Measurements from ENCODE around the gene NRXN3. TPM values are rescaled to one million over a fixed set of nuclear protein-coding genes. Genes with fewer than 3 reads are reported as not detected.

NRXN3 gene
- total and polyA plus RNA-seq, 2 experiments from 2014 or later, result 5.7 to 7.1 TPM

- Histone ChIP-seq H3K36me3 (replicated peaks; ENCODE audit: insufficient read depth, low read depth) (no peaks in the 10 kb centered on the region), H3K9me2 (replicated peaks; ENCODE audit: insufficient read depth) (no peaks in the 10 kb centered on the region), H3K4me2 (no peak overlapping the region), H3K27ac (no peak overlapping the region), H3K79me2 (no peaks in the 10 kb centered on the region), H4K20me1 (ENCODE audit: insufficient read depth, poor library complexity, severe bottlenecking) (no peaks in the 10 kb centered on the region), H3K4me3 (no peak overlapping the region), H3K9me3 (ENCODE audit: low read depth) (no peaks in the 10 kb centered on the region), H3K27me3 (no peaks in the 10 kb centered on the region), H3K4me1 (ENCODE audit: insufficient read depth) (no peaks in the 10 kb centered on the region), H2AFZ (no peak overlapping the region)
- peak; percentile 7 for DNase-seq (ENCODE audit: low spot score)
- TF ChIP-seq CTCF (IDR thresholded peaks at IDR 0.05; ENCODE audit: poor library complexity), result no peak
- no peak for TF ChIP-seq EZH2phosphoT487 (IDR thresholded peaks at IDR 0.05; ENCODE audit: low read depth, severe bottlenecking, unreplicated experiment)
- no peak for TF ChIP-seq EZH2 (IDR thresholded peaks at IDR 0.05; ENCODE audit: borderline replicate concordance)
- 77% methylated on average over 7 of the region's 7 CpGs for WGBS (ENCODE audit: low lambda C conversion rate, missing lambda C conversion rate)
These were observed 867.4 kb downstream of the NRXN3 start for GRCh38 chr14:79037593-79037992.

- Histone ChIP-seq H3K9me2 (replicated peaks; ENCODE audit: insufficient read depth) (no peaks in the 10 kb centered on the region), H3K27ac (no peak overlapping the region), H2AFZ (no peak overlapping the region), H3K36me3 (replicated peaks; ENCODE audit: insufficient read depth, low read depth) (no peaks in the 10 kb centered on the region), H3K4me1 (ENCODE audit: insufficient read depth) (no peaks in the 10 kb centered on the region), H3K4me2 (no peak overlapping the region), H3K79me2 (no peaks in the 10 kb centered on the region), H3K27me3 (no peaks in the 10 kb centered on the region), H3K9me3 (ENCODE audit: low read depth) (no peaks in the 10 kb centered on the region), H4K20me1 (ENCODE audit: insufficient read depth, poor library complexity, severe bottlenecking) (no peaks in the 10 kb centered on the region), H3K4me3 (no peak overlapping the region)
- 100% methylated on average over 1 of the region's 1 CpG for WGBS (ENCODE audit: low lambda C conversion rate, missing lambda C conversion rate)
- TF ChIP-seq EZH2 (IDR thresholded peaks at IDR 0.05; ENCODE audit: borderline replicate concordance) (no peak), EZH2phosphoT487 (IDR thresholded peaks at IDR 0.05; ENCODE audit: low read depth, severe bottlenecking, unreplicated experiment) (no peak), CTCF (IDR thresholded peaks at IDR 0.05; ENCODE audit: poor library complexity) (no peak)
- DNase-seq (ENCODE audit: low spot score), result no peak
These were observed 870.6 kb downstream of the NRXN3 start for GRCh38 chr14:79040790-79041189.

GRCh38 chr14:79043194-79043889, 873.2 kb downstream of the NRXN3 start:
- no peaks in the 10 kb centered on the region for H3K36me3 ChIP-seq (replicated peaks; ENCODE audit: insufficient read depth, low read depth)
- no peak for DNase-seq (ENCODE audit: low spot score)
- no peaks in the 10 kb centered on the region for H3K9me3 ChIP-seq (ENCODE audit: low read depth)
- no peaks in the 10 kb centered on the region for H3K4me1 ChIP-seq (ENCODE audit: insufficient read depth)
- H4K20me1 ChIP-seq (ENCODE audit: insufficient read depth, poor library complexity, severe bottlenecking), result no peaks in the 10 kb centered on the region
- H3K4me2 ChIP-seq, result no peak overlapping the region
- no peak overlapping the region for H2AFZ ChIP-seq
- no peaks in the 10 kb centered on the region for H3K27me3 ChIP-seq
- H3K4me3 ChIP-seq, result no peak overlapping the region
- no peaks in the 10 kb centered on the region for H3K79me2 ChIP-seq
- WGBS (ENCODE audit: low lambda C conversion rate, missing lambda C conversion rate), result 91% methylated on average over 7 of the region's 7 CpGs
- no peaks in the 10 kb centered on the region for H3K9me2 ChIP-seq (replicated peaks; ENCODE audit: insufficient read depth)
- H3K27ac ChIP-seq, result no peak overlapping the region
- TF ChIP-seq EZH2 (IDR thresholded peaks at IDR 0.05; ENCODE audit: borderline replicate concordance), result no peak
- TF ChIP-seq EZH2phosphoT487 (IDR thresholded peaks at IDR 0.05; ENCODE audit: low read depth, severe bottlenecking, unreplicated experiment), result no peak
- no peak for TF ChIP-seq CTCF (IDR thresholded peaks at IDR 0.05; ENCODE audit: poor library complexity)
